GM19240 (cell line): ENCODE measurements around the gene ARMC10.
"Not testable (repeated sequence)": the region's sequence is repeated elsewhere in the genome, so short reads cannot be mapped to it uniquely, and the experiment has no call there.

Experiments used
- DNase-seq: peaks from one replicate; pipeline ENCODE4 v3.0.0; 2011; ENCODE audit warnings: low spot score; ENCODE audit not compliant: insufficient read length

The ARMC10 gene

DNA sequence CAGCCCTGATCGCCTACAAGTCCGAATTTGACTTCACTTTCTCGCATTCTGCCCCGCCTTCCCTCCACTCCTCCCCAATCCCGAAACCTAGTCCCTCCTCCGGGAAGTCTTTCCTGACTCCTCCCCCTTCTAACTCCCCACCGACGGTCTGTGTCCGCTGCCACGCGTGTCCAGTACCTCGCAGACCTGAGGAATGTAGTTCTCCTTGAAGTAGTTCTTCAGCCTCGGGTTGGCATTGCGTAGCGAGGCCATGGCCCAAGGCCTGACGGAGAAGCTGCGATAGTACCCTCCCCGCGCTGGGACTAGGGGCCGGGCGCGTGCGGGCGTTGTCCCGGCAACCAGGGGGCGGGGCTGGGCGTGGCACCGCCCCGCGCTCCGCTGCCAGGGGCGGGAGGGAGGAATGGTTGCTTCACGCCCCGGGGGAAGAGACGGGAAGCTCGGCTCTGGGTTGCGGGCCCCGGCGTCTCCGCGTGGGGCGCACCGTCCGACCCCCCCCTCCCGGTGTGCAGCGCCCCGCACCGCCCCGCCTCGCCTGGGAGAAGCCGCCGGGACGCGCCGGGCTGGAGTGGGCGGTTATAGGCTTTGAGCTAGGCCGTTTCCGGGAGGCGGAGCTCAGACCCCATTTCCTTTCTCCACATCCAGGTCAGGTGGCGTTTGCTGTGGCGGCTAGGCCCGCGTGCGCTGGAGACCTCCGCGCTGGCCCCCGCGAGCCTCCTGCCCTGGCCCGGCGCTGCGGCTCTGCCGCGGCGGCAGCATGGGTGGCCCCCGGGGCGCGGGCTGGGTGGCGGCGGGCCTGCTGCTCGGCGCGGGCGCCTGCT is at the start of gene ARMC10, which contains the start of gene FBXL13:
Gene ARMC10, plus strand, starts transcription at position 622 of the 818 bp plus-strand sequence. Its CDS starts 133 bp downstream, at position 755.
Gene FBXL13, minus strand, starts transcription at position 278 of the 818 bp plus-strand sequence.
- DNase-seq, result peak; percentile 71

DNA sequence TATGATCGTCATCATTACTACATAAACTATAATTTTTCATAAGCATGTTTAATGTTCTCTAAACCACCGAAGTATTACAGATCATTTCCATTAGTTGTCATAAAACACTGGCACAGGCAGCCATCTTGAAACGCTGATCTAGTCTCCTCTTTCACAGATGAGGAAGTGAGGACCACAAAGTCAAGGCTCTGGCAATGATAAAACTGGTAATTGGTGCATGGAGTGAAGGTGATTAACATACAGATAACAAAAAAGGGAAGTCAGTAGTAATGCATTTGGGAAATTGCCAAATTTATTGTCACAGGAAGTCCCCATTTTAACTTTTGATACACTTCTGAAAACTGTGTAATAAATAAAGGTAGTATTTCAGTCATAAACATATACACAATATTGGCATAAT is 49.6 kb upstream of the ARMC10 start:
- no peak for DNase-seq

DNA sequence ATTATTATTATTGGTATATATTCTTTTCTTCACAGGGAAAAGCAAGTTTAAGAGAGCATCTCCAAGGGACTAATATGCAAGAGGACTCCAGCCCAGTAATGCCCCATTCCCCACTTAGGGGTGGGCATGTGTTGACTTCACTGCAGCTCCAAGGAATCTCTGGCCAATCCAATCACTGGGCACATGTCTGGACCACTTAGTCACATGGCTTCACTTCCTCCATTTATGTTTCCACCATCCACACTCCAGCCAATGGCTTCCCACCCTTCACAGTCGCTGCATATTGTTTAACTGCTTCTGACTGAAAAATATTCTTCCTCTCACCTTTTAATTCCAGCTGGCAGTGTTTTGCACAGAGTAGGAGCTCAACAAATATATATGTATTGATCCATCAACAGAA is 43.9 kb upstream of the ARMC10 start:
- no peak for DNase-seq

DNA sequence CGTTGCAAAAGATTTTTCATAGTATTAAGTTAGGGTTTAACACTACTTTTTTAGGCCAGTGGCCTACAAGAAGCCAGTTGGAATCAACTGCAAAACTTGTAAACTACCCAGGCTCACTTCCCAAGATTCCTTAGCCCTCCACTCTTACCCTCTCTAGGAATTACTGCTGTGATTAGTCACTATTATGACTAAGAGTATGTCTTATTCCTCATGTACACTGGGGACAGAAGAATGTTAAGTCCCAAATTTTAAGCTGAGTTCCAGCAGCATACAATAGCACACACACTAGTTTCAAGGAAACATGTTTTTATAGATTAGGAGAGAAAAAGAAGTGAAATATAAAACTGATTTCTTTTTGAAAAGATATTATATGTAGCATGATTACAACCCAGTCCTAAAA is 43.2 kb upstream of the ARMC10 start:
- DNase-seq, result no peak

DNA sequence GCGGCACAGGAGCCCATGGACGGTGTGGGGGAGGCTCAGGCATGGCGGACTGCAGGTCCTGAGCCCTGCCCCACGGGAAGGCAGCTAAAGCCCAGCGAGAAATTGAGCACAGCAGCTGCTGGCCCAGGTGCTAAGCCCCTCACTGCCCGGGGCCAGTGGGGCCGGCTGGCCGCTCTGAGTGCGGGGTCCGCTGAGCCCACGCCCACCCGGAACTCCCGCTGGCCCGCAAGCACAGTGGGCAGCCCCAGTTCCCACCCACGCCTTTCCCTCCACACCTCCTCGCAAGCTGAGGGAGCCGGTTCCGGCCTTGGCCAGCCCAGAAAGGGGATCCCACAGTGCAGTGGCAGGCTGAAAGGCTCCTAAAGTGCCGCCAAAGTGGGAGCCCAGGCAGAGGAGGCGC is 40.6 kb upstream of the ARMC10 start:
- not testable (repeated sequence) for DNase-seq

DNA sequence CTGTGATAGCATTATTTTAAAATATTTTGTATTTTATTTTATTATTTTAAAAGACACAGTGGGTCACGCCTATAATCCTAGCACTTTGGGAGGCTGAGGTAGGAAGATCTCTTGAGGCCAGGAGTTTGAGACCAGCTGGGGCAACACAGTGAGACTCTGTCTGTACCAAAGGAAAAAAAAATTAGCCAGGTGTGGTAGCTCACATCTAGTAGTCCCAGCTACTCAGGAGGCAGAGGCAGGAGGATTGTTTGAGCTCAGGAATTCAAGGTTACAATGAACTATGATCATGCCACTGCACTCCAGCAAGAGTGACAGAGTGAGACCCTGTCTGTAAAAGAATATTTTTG is 37.5 kb upstream of the ARMC10 start:
- DNase-seq, result no peak

DNA sequence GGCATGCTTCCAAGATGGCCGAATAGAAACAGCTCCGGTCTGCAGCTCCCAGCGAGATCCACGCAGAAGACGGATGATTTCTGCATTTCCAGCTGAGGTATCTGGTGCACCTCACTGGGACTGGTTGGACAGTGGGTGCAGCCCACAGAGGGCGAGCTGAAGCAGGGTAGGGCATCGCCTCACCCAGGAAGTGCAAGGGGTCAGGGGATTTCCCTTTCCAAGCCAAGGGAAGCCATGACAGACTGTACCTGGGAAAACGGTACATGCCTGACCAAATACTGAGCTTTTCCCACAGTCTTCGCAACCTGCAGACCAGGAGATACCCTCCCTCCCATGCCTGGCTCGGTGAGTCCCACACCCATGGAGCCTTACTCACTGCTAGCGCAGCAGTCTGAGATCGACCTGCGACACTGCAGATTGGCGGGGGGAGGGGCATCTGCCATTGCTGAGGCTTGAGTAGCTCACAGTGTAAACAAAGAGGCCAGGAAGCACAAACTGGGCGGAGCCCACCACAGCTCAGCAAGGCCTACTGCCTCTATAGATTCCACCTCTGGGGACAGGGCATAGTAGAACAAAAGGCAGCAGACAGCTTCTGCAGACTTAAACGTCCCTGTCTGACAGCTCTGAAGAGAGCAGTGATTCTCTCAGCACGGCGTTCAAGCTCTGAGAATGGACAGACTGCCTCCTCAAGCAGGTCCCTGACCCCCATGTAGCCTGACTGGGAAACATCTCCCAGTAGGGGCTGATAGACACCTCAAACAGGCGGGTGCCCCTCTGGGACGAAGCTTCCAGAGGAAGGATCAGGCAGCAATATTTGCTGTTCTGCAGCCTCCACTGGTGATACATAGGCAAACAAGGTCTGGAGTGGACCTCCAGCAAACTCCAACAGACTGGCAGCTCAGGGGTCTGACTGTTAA is 36.9 kb upstream of the ARMC10 start:
- not testable (repeated sequence) for DNase-seq

DNA sequence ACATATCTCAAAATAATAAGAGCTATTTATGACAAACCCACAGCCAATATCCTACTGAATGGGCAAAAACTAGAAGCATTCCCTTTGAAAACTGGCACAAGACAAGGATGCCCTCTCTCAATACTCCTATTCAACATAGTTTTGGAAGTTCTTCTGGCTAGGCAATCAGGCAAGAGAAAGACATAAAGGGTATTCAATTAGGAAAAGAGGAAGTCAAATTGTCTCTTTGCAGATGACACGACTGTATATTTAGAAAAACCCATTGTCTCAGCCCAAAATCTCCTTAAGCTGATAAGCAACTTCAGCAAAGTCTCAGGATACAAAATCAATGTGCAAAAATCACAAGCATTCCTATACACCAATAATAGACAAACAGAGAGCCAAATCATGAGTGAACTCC is 33.1 kb upstream of the ARMC10 start:
- not testable (repeated sequence) for DNase-seq

DNA sequence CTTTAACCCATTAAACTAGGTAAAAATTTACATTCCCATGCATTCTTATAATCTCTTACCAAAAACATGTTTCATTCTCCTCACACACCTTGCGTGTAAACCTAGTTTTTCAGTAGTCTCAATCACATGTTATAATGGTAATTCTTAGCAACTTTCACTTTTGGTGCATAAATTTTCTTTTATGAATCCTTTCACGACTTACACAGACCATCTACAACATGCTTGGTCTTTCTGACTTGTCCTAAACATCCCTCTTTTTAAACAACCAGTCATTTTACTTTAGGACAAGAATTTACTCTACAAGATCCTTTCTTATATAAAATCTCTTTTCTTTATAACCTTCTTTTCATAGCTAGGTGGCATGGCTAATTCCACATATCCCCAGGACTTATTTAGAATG is 26.1 kb upstream of the ARMC10 start:
- DNase-seq, result no peak

DNA sequence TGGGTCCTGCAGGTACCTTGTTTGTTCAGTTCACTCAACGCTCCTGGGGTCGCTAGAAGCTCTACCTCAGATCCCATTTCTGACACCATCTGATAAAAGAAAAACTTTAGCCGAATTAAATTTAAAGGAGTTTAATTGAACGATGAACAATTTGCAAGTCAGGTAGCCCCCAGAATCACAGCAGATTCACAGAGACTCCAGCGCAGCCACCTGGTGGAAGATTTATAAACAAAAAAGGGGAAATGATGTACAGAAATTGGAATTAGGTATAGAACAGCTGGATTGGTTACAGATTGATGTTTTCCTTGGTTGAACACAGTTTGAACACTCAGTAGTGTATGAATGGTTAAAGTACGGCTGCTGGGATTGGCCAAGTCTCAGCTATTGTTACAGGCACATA is 23.4 kb upstream of the ARMC10 start:
- DNase-seq, result no peak

DNA sequence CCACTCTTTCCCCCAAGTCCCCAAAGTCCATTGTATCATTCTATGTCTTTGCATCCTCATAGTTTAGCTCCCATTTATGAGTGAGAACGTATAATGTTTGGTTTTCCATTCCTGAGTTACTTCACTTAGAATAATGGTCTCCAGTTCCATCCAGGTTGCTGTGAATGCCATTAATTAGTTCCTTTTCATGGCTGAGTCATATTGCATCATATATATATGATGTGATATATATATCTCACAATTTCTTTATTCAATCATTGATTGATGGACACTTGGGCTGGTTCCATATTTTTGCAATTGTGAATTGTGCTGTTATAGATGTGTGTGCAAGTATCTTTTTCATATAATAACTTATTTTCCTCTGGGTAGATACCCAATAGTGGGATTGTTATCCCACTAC is 18.9 kb upstream of the ARMC10 start:
- not testable (repeated sequence) for DNase-seq

DNA sequence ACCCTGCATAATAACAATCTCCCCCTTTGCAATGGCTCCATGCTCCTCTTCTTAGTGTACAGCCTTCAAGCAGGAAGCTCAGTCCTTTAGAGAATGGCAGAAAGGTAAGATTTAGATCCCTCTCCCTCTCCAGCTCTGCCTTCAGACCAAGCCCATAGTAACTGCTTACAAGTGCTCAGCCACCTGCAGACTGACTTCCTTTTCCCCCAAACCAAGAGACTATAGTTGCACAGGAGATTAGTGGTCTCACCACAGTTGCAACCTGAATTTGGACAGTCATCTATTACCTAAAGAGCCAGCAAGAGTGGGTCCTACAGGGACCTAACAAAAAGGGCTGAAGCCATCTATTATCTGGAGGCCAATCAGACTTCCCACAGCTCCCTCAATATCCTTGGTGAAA is 16.8 kb upstream of the ARMC10 start:
- DNase-seq, result no peak

DNA sequence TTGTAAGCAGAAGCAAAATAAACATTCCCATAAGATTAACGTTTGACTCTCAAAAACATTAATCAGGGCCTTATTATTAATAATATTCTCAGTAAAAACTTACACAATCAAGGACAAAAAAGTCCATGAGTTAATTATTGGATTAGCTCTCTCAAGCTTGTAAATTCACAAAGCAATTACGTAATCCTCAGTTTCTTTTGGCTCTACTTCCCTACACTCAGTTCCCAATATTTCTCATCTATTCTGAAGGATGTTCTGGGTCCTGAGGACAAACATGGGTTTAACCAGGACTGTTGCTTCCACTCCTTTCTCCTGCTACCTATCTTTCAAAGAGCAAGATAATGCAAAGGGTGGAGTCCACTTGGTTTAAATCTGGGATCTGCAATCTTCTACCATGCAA is 15.5 kb upstream of the ARMC10 start:
- DNase-seq, result no peak

DNA sequence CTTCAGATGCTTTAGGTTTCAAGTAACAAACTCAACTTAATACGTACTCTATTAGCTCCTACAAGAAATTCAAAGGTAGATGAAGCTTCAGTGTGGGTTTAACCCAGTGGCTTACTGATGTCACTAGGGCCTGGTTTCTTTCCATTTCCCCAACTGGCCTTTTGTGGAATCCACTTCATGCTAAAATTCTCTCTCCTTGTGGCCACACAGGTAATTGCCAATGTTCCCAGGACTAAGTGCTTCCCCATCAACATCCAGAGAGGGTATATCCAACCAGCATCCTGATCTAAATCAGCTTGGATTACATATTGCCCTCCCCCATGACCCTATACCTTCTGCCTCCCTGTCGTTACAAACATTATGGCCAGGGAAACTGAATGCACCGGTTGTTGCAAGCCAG is 11.0 kb upstream of the ARMC10 start:
- DNase-seq, result no peak

DNA sequence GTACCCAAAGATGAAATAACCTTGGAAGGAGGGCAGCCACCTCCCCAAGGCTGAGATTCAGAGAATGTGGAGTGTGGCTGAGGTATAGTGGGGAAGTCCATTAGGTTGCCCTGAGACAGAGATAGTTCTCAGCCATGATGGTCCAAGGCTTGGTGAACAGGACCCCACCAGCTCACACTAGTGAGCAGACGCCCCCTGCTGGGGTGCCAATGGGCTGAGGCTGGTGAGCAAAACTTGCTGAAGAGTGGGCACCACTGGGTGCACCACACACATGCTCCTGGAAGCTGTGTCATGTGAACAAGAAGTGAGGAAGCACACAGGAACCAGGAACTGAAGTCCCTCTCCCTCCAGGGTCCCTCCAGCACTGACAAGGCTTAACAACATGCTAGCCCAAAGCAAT is 9.3 kb upstream of the ARMC10 start:
- no peak for DNase-seq

DNA sequence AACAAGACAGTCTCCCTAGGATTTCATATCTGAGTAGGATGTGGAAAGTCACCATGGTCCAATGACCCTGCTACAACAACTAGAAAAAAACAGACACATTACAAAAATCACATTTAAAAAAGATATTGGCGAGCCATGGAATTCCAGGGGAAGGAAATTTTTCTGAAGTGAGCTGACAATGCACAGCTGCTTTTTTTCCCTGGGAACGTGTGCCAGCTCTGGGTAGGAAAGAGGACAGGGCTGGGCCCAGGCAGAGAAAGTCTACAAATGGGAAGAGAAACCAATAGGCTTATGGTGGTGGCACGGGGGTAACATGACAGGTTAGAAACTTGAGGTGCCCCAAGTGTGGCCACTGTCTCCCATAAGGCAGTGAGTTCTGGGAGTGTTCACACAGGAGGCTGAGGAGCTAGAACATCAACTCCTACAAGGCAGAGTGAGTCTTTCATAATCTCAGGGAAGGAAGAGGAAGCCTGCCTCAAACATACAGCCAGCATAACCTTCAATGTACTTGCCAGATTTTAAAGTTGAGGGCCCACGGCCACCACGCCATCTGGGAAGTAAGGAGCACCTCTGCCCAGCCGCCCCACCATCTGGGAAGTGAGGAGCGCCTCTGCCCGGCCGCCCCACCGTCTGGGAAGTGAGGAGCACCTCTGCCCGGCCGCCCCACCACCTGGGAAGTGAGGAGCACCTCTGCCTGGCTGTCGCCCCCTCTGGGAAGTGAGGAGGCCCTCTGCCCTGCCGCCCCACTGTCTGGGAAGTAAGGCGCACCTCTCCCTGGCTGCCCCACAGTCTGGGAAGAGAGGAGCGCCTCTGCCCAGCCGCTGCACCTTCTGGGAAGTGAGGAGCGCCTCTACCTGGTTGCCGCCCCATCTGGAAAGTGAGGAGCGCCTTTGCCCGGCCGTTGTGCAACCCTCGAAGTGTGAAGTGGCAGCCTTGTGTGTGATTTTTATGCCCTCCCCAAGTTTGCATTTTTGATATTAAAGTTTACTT is 6.2 kb upstream of the ARMC10 start:
- DNase-seq, result no peak

DNA sequence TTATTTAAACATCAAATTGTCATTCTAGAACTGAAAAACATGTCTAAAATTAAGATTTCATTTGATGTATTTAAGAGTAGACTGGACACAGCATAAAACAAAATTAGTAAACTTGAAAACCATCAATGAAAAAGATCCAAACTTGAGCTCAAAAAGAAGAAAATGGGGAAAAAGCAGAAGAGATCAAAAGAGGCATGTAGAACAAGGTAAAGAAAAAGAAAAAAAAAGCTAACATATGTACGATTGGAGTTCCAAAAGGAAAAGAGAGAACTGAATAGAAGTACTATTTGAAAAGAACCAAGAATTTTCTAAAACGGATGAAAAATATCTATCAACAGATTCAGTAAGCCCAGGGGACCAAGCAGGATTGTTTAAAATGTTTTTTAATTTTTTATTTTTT is 3.9 kb upstream of the ARMC10 start:
- DNase-seq, result no peak

DNA sequence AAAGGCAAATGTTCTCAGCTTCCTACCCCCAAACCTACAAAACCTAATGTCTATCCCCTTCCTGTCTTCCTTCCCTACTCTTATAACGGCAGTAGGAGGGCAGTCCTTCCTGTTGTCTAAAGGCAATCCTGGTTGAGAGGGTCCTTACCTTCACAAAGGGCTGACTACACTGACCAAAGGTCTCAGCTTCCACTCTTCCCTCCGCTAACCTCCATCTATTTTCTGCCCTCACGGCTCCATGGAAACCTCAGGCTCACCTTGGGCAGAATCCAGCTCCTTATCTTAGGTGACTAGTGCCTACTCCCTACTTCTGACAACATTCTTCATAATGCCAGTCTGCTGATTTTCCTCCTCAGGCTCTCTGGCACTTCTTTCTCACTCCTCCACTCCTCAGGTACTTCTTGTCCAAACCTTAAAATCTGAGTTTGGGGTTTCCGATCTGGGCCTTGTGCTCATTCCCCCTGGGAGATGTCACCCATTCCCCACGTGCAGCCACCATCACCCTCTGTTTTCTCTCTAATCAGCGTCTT is 886 bp upstream of the ARMC10 start:
- DNase-seq, result peak; percentile 7

DNA sequence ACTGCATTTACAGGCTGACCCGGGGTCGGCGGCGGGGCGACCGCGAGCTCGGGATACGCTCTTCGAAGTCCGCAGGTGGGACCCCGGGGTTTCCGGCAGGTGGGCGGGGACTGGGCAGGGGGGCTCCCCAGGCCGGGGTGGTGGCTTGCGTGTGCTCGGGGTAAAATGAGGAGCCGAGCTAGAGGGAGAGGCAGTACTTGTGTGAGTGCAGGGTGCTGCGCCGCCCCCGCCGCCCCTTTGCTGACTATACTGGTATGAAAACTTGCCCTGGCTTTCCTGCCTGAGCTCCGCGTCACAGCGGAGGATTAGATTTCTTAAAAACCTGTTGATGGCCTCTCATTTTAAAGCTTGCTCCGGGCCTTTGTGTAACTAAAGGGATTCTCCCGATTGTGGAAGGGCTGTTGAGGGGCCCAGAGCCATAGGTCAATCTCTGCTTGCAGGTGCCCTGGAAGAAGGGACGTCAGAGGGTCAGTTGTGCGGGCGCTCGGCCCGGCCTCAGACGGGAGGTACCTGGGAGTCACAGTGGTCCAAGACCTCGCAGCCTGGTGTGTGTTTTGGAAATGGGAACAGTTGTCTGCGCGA is 488 bp downstream of the ARMC10 start:
- DNase-seq, result peak; percentile 20

DNA sequence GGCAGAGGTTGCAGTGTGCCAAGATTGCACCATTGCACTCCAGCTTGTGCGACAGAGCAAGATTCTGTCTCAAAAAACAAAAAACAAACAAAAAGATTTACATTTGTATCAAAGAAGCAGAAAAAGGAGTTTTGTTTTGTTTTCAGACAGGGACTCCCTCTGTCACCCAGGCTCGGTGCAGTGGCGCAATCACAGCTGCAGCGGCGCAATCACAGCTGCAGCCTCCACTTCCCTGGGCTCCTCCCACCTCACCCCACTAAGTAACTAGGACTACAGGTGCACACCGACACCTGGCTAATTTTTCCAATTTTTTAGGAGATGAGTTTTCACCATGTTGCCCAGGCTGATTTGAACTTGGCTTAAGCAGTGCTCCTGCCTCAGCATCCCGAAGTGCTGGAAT is 1.8 kb downstream of the ARMC10 start:
- no peak for DNase-seq

DNA sequence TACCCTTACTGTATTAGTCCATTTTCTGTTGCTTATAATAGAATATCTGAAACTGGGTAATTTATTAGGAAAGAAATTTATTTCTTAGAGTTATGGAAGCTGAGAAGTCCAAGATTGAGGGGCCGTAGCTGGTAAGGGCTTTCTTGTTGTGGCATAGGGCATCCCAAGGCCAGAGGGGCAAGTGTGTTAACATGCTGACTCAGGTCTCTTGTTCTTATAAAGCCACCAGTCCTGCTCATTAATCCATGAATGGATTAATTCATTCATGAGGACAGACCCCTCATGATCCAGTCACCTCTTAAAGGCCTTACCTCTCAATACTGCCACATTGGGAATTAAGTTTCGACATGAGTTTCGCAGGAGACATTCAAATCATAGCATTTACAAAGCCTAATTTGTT is 2.4 kb downstream of the ARMC10 start:
- DNase-seq, result no peak
